CD4-positive, alpha-beta T cell treated with Interleukin-6 at 100 ng/mL for 8 hours (primary cell): ENCODE data around the gene DDX41.

Experiments used
- DNase-seq: peaks from one replicate; pipeline ENCODE4 v3.0.0-alpha.2; 2020; ENCODE audit warnings: mixed read lengths, low spot score

Gene DDX41

GRCh38 chr5:177483994-177484901 lies 32.5 kb downstream of the DDX41 start:
- DNase-seq: no peak

- DNase-seq: no peak
These were observed 33.7 kb downstream of the DDX41 start for GRCh38 chr5:177483042-177483441.

GRCh38 chr5:177482359-177482795 lies 34.4 kb downstream of the DDX41 start:
- DNase-seq: no peak

GRCh38 chr5:177479774-177480173 lies 37.0 kb downstream of the DDX41 start:
- DNase-seq: no peak

- DNase-seq: peak; percentile 25
These were observed 37.8 kb downstream of the DDX41 start for GRCh38 chr5:177478711-177479646.

- no peak for DNase-seq
These were observed 38.9 kb downstream of the DDX41 start for GRCh38 chr5:177477701-177478477.

GRCh38 chr5:177476531-177477233 lies 40.1 kb downstream of the DDX41 start:
- DNase-seq: no peak

GRCh38 chr5:177475563-177476427 lies 41.0 kb downstream of the DDX41 start:
- DNase-seq: no peak

GRCh38 chr5:177474846-177475562 lies 41.8 kb downstream of the DDX41 start:
- no peak for DNase-seq

- DNase-seq: no peak
These were observed 42.7 kb downstream of the DDX41 start for GRCh38 chr5:177474002-177474476.

- DNase-seq: no peak
These were observed 43.2 kb downstream of the DDX41 start, which contains the start of gene DBN1 for GRCh38 chr5:177473443-177474001. TSS of gene DBN1 (minus strand) at chr5:177473634. CDS start at chr5:177473521, 113 bp downstream.

GRCh38 chr5:177472460-177473442 lies 44.0 kb downstream of the DDX41 start:
- DNase-seq: peak; percentile 31

- no peak for DNase-seq
These were observed 45.0 kb downstream of the DDX41 start for GRCh38 chr5:177471610-177472356.

GRCh38 chr5:177470759-177471536 lies 45.8 kb downstream of the DDX41 start:
- DNase-seq: no peak

- DNase-seq: no peak
These were observed 46.8 kb downstream of the DDX41 start for GRCh38 chr5:177469750-177470525.
